ENCODE data around the gene CHCHD6.

Gene CHCHD6

DNA sequence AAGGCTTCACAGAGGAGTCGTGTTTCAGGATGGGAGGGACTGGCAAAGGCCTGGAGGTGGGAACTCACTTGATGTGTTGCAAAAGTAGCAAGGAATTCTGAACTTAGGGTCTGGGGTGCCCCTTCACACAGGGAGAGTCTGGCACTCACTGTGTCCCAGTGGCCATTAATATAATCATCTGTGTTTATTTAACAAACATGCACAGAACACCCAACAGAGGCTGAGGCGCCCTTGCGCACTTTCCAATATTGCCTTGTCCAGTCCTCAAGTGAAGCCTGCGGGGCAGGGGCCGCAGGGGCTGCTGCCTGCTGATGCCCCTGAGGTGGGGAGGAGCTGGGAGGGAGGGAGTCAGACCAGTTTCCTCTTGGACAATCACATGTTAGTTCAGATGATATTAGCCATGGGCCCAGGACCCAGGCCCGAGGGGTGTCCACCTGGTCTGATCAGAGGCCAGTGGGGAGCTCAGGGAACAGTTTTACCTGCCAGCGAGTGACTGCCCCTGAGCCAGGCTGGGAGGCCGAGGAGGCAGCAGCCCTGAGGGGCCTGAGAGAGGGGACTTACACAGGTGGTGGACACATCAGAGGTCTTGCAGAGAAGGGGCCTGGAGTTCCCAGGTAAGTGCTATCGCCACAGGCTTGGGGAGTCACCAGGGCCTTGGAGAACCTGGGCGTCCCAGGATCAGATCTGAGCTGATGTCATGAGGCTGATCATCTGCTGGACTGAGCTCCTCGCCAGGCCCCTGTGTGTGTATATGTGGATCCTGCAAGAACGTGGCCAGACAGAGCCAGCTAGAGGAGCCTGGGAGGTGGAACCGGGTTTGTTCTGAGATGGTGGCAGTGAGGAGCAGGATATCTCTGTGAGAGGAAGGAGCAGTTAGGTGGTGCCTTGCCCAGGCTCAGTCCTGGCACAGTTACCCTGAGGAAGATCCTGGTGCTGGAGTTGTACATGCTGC is 35.3 kb upstream of the CHCHD6 start:
- no peak for DNase-seq

GRCh38 chr3:126671521-126671920 is 32.5 kb upstream of the CHCHD6 start:
- DNase-seq = no peak

- no peak for DNase-seq
Measured at GRCh38 chr3:126672340-126672739, 31.7 kb upstream of the CHCHD6 start.

DNA sequence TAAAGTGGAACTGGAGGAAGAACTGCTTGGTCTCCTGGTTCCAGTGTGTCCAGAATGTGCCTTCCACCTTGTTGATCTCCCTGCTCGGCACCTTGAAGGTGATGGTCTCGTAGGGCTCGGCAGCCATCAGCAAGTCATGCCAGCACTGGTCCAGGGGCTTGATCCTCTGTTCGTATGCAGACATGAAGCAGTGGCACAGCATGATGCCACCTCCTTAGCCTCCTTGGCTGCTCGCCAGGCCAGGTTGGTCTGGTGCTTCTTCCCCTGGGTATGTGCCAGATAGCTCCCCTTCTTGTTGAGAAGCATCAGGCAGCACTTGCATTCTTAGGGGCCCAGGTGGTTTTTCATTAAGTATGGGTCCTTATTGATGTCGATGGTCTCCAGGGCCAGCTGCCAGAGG is 31.3 kb upstream of the CHCHD6 start:
- no peak for DNase-seq

DNA sequence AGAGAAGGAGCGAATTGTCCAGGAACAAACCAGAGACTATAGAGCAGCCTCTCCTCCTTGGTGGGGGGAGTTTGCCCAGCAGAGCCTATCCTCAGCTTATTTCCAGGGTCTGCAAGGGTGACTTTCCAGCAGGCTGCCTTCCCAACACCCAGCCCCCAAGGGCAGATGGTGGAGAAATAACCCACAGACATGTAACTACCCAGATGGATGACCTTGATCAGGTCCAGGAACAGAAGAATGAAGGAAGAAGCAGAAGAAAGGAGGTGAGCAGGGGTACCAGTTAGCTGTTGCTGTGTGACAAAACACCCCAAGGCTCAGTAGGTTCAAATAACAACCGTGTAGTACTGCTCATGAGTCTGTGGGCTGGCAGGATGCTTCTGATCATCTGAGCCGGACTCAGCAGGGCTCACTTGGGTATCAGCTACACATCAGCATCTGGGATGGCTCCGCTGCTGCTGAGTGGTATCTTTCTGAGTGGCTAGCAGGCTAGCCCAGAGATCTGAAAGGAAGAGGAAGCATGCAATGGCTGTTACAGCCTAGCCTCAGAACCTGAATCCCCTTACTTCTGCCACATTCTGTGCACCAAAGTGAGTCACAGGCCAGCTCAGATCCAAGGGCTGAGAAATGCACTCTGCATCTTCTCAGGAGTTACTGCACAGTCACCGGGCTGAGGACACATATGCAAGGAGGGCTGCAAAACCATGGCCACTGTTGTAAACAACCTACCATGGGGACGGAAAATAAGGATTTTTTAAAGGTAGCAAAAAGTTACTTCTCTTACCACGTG is 26.9 kb upstream of the CHCHD6 start:
- DNase-seq = peak; percentile 24

- DNase-seq = no peak
Measured at GRCh38 chr3:126677862-126678503, 26.1 kb upstream of the CHCHD6 start.

DNA sequence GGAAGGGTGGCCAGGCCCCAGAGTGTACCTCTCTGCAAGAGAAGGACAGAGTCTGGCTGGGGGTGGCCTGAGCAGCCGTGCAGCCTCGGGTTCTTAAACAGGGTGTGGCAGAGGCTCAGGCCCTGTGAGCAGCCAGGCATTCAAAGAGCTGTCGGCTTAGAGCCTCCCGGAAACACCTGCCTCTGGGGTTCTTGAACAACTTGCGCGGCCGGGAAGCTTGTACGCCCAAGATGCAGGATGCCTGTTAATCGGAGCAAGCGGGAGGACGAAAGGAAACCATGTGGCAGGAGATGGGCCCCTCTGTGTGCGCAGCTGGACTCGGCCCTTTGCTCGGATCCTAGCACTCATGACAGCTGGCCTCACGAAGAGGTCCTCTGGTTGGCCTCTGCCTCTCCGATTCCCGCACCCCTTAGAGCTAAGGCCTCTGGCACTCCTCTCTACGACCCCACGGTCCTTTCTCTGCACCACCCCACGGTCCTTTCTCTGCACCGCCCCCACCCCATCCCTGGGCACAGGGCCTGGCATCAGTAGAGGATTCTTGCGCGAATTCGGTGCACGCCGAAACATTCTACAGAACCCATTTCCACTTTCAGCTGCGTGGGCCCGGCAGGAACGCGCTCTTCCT is 25.2 kb upstream of the CHCHD6 start:
- DNase-seq = no peak

GRCh38 chr3:126679318-126679751 is 24.7 kb upstream of the CHCHD6 start:
- DNase-seq = peak; percentile 68

- DNase-seq = no peak
Measured at GRCh38 chr3:126679831-126680666, 24.0 kb upstream of the CHCHD6 start.

- no peak for DNase-seq
Measured at GRCh38 chr3:126680667-126681055, 23.4 kb upstream of the CHCHD6 start.

DNA sequence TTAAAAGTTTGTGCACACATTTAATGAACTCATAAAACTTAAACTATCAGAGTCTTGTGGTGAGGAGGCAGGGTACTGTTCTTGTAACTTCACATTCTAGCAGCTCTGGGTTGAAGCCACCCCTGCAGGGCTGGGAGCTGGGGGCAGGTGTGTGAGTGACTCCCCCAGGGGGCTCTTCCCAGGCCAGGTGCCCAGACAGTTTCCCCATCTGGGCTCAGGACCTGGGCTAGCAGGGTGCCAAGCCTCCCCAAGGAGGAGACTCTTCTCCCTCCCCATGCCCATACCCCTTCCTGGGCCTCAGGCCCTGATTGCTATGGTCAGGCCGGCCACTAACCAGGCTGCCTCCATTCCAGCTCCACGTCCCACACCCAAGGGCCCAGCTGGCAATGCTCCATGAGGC is 22.0 kb upstream of the CHCHD6 start:
- no peak for DNase-seq

- DNase-seq = no peak
Measured at GRCh38 chr3:126683069-126683468, 21.0 kb upstream of the CHCHD6 start.

DNA sequence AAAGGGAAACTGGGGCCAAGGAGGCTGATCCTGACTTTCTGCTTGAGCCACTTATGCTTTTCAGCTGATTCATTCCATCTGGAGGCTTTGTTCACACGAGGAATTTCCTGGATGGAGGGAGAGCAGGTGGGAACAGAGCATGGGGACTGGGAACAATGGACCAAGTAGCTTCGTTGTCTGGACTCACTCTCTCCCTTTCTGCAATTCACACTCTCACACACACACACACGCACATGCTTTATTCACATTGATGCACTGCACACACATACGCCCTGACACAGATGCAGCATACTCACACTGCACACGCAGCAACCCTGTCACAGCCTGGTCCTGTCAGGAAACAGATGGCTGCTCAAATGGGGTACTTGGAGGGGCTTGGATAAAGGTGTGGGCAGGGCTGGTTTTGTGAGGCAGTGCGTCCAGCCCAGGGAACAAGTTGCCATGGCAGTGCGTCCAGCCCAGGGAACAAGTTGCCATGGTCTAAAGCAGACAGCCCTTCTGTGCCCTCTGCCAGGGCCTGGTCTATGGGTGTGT is 19.8 kb upstream of the CHCHD6 start:
- DNase-seq = peak; percentile 21

GRCh38 chr3:126685021-126685420 is 19.0 kb upstream of the CHCHD6 start:
- peak; percentile 55 for DNase-seq

- DNase-seq = peak; percentile 24
Measured at GRCh38 chr3:126685493-126685892, 18.5 kb upstream of the CHCHD6 start.

GRCh38 chr3:126691765-126692164 is 12.3 kb upstream of the CHCHD6 start:
- no peak for DNase-seq

DNA sequence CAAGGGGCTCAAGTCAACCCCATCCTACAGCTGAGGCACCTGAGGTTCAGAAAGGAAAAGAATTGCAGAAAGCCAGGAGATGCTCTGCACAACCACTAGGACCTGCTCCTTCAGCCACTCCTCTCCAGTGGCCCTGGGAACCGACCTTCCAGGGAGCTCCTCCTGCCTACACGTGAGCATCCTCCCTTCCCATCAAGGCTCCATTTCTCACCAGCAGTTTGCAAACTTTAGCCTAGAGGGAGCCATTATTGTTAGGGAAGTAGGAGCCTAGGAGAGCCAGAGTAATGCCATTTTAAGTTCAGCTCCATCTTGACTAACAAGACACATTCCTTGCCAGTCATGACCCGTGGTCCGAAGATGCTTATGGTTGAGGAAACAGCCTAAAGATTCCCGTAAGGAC is 11.2 kb upstream of the CHCHD6 start:
- no peak for DNase-seq

- no peak for DNase-seq
Measured at GRCh38 chr3:126693921-126694320, 10.1 kb upstream of the CHCHD6 start.

DNA sequence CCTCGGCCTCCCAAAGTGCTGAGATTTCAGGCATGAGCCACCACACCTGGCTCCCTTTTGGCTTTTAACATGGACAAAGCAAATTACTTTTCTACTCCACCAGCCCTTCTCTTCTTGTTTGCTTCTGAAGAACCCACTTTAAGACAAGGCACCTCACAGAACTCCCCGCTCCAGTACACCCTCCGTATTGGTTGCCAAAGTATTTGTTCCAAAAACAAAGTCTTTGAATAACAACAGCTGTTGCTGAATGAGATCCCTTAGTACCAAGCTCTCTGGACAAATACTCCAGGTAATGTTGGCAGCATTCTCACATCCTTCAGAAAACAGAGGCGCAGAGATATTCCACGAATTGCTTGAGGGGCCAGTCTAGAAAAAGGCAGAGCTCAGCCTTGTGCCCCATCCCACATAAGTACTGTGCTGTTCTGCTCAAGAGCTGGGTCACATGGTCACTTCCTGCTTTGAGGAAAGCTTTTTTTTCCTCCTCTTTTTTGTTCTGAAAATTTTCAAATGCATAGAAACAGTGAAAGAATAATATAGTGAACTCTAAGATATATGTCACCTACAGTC is 7.3 kb upstream of the CHCHD6 start:
- no peak for DNase-seq

GRCh38 chr3:126699011-126699410 is 5.0 kb upstream of the CHCHD6 start:
- DNase-seq = no peak

All from fibroblast of skin of back (primary cell).